WTC11 (cell line): ENCODE results near the gene ANKRD66. TPM values are rescaled to one million over a fixed set of nuclear protein-coding genes. Genes with fewer than 3 reads are reported as not detected.

Experiments used
- ATAC-seq: fragments of 200-7000 bp; cut with Tn5 transposase; 2 replicates; pipeline ENCODE4 v1.10.0; 2021; ENCODE audit warnings: mild to moderate bottlenecking, moderate library complexity
- CTCF ChIA-PET: fragments of 300-600 bp; sonication (Branson Sonifier 250); formaldehyde crosslinking; loops from one replicate; lab custom pipeline; 2021; ENCODE audit warnings: antibody characterized with exemption; lab: Charles Lee
- POLR2A ChIA-PET: fragments of 350-600 bp; sonication (Branson Sonifier 250); formaldehyde crosslinking; loops from one replicate; lab custom pipeline; 2021; ENCODE audit warnings: antibody characterized with exemption; lab: Charles Lee
- DNase-seq: peaks from one replicate; pipeline ENCODE4 v3.0.0; 2021; ENCODE audit warnings: low spot score
- H3K27ac Mint-ChIP-seq: 2 replicates; pipeline ENCODE4 v1.8.0; 2021; ENCODE audit warnings: mixed read lengths
- H3K27me3 Mint-ChIP-seq: 2 replicates; pipeline ENCODE4 v1.8.0; 2021; ENCODE audit warnings: low read depth, mild to moderate bottlenecking, moderate library complexity, mixed read lengths
- H3K36me3 Mint-ChIP-seq: 2 replicates; pipeline ENCODE4 v1.8.0; 2021; ENCODE audit warnings: mixed read lengths
- H3K4me1 Mint-ChIP-seq: 2 replicates; pipeline ENCODE4 v1.8.0; 2022; ENCODE audit warnings: mixed read lengths
- H3K4me3 Mint-ChIP-seq: 2 replicates; pipeline ENCODE4 v1.8.0; 2021; ENCODE audit warnings: mild to moderate bottlenecking, moderate library complexity, mixed read lengths
- H3K9me3 Mint-ChIP-seq: 2 replicates; pipeline ENCODE4 v1.8.0; 2021; ENCODE audit warnings: mixed read lengths
- ATF6 ChIP-seq: sonication (generic); formaldehyde crosslinking; IDR thresholded peaks from 2 replicates; pipeline ENCODE4 v1.8.1; 2023; ENCODE audit warnings: mild to moderate bottlenecking, missing genetic modification reagents
- ELF4 ChIP-seq: sonication (generic); formaldehyde crosslinking; IDR thresholded peaks from 2 replicates; pipeline ENCODE4 v1.8.1; 2022; ENCODE audit warnings: low read depth, mild to moderate bottlenecking, moderate library complexity, missing genetic modification reagents
- FOXP1 ChIP-seq: sonication (generic); formaldehyde crosslinking; IDR thresholded peaks from 2 replicates; pipeline ENCODE4 v1.8.0; 2022; ENCODE audit warnings: missing genetic modification reagents, mild to moderate bottlenecking, moderate library complexity, borderline replicate concordance
- GRHL2 ChIP-seq: fragments of 250-450 bp; sonication (Bioruptor Pico); IDR thresholded peaks from 2 replicates; pipeline ENCODE4 v1.8.0; 2022; ENCODE audit warnings: mild to moderate bottlenecking, moderate library complexity; ENCODE audit not compliant: insufficient replicate concordance, severe bottlenecking
- GTF2I ChIP-seq: fragments of 250-450 bp; sonication (Bioruptor Pico); conservative IDR thresholded peaks from 2 replicates; pipeline ENCODE4 v1.4.0; 2021; ENCODE audit warnings: mild to moderate bottlenecking
- HMGXB4 ChIP-seq: sonication (generic); formaldehyde crosslinking; IDR thresholded peaks from 2 replicates; pipeline ENCODE4 v1.8.1; 2023; ENCODE audit warnings: mild to moderate bottlenecking, moderate library complexity, missing genetic modification reagents
- NR3C1 ChIP-seq: sonication (generic); formaldehyde crosslinking; conservative IDR thresholded peaks from 2 replicates; pipeline ENCODE4 v1.8.1; 2023; ENCODE audit warnings: low read depth, mild to moderate bottlenecking, missing genetic modification reagents
- PRRX2 ChIP-seq: fragments of 250-450 bp; sonication (Bioruptor Pico); IDR thresholded peaks from 2 replicates; pipeline ENCODE4 v1.8.0; 2021; ENCODE audit warnings: mild to moderate bottlenecking
- SMAD3 ChIP-seq: sonication (generic); formaldehyde crosslinking; IDR thresholded peaks from 2 replicates; pipeline ENCODE4 v1.8.0; 2022; ENCODE audit warnings: missing genetic modification reagents, mild to moderate bottlenecking, borderline replicate concordance
- STAT6 ChIP-seq: sonication (generic); formaldehyde crosslinking; conservative IDR thresholded peaks from 2 replicates; pipeline ENCODE4 v1.8.1; 2023; ENCODE audit warnings: mild to moderate bottlenecking, low read depth, missing genetic modification reagents, moderate library complexity
- ZBTB43 ChIP-seq: sonication (generic); formaldehyde crosslinking; IDR thresholded peaks from 2 replicates; pipeline ENCODE4 v1.8.1; 2023; ENCODE audit warnings: mild to moderate bottlenecking, missing genetic modification reagents
- ZNF121 ChIP-seq: sonication (generic); formaldehyde crosslinking; IDR thresholded peaks from 2 replicates; pipeline ENCODE4 v1.8.0; 2023; ENCODE audit warnings: missing genetic modification reagents
- ZNF232 ChIP-seq: sonication (generic); formaldehyde crosslinking; IDR thresholded peaks from 2 replicates; pipeline ENCODE4 v1.8.0; 2022; ENCODE audit warnings: mild to moderate bottlenecking, missing genetic modification reagents
- ZNF425 ChIP-seq: fragments of 250-450 bp; sonication (Bioruptor Pico); conservative IDR thresholded peaks from 2 replicates; pipeline ENCODE4 v1.9.0; 2021; ENCODE audit warnings: mild to moderate bottlenecking
- total RNA-seq: library from RNA; stranded (reverse); gene quantifications from 3 replicates; pipeline ENCODE4 v1.2.3, GENCODE V29; 2021

ANKRD66 gene
- total RNA-seq, 1 experiment from 2014 or later, result not detected

- no peak for TF ChIP-seq STAT6
Observed at GRCh38 chr6:46733341-46733801, 13.4 kb upstream of the ANKRD66 start (continued).

- peak; percentile 65 for DNase-seq
- H3K4me3 Mint-ChIP-seq, result peak within 1 kb of the TSS; percentile 92
- CTCF ChIA-PET, result interaction anchor here (0.8 to 3.4 kb wide), 9 partner anchors 10 to 244 kb away, joined by 3 to 19 read pairs (median 4); partner anchors contain the start of genes ANKRD66 and RCAN2
- no peak within 1 kb of the TSS for H3K27ac Mint-ChIP-seq
- peak; percentile 78 for ATAC-seq
- peak; percentile 82 for TF ChIP-seq SMAD3
- TF ChIP-seq HMGXB4, result peak; percentile 69
- TF ChIP-seq FOXP1 (CRISPR knock-in tag), result peak; percentile 67; the same call in 1 of the 2 replicates
- TF ChIP-seq GRHL2 (CRISPR knock-in tag), result no peak
- peak; percentile 53; the same call in 1 of the 2 replicates for TF ChIP-seq NR3C1 (CRISPR knock-in tag)
- 0 out of 2 replicates have a peak, but pooled peaks have one; percentile 64 for TF ChIP-seq ZBTB43 (CRISPR knock-in tag)
- peak; percentile 64 for TF ChIP-seq ZNF121 (CRISPR knock-in tag)
- no peak for TF ChIP-seq ELF4
- TF ChIP-seq PRRX2 (CRISPR knock-in tag), result no peak
- no peak for TF ChIP-seq ZNF425
- POLR2A ChIA-PET, result interaction anchor here (0.7 to 1.1 kb wide), 4 partner anchors 15 to 249 kb away, joined by 3 to 6 read pairs (median 4); no protein-coding TSS in a partner anchor
- no peaks in the 10 kb centered on the region for H3K36me3 Mint-ChIP-seq
- H3K4me1 Mint-ChIP-seq, result peaks cover 28% of the 10 kb centered on the region
- peaks cover 42% of the 10 kb centered on the region for H3K27me3 Mint-ChIP-seq
- no peaks in the 10 kb centered on the region for H3K9me3 Mint-ChIP-seq
Observed at GRCh38 chr6:46734867-46735719, 11.6 kb upstream of the ANKRD66 start, which contains the start of gene PLA2G7. Gene PLA2G7 (minus strand): TSS chr6:46735375. CDS start chr6:46722891, 12,484 bp downstream.

GRCh38 chr6:46735720-46736031 is 11.1 kb upstream of the ANKRD66 start:
- DNase-seq, result no peak
- Mint-ChIP-seq H3K27ac (no peak overlapping the region), H3K4me1 (peaks cover 32% of the 10 kb centered on the region), H3K4me3 (peak overlapping the region; percentile 92), H3K9me3 (no peaks in the 10 kb centered on the region), H3K27me3 (peaks cover 42% of the 10 kb centered on the region), H3K36me3 (no peaks in the 10 kb centered on the region)
- ATAC-seq, result no peak
- CTCF ChIA-PET, result interaction anchor here (1.1 to 3.4 kb wide), 4 partner anchors 11 to 244 kb away, joined by 3 to 19 read pairs (median 8); partner anchors contain the start of genes ANKRD66 and RCAN2
- POLR2A ChIA-PET, result interaction anchor here (1.0 to 1.1 kb wide), 3 partner anchors 14 to 248 kb away, joined by 3 to 4 read pairs (median 3); no protein-coding TSS in a partner anchor
- TF ChIP-seq ATF6 (CRISPR knock-in tag) (no peak), GTF2I (no peak), ZNF232 (CRISPR knock-in tag) (no peak), GRHL2 (CRISPR knock-in tag) (no peak)
